HEK293T (cell line): ENCODE measurements around the gene CELF2.

Source experiments
- CTCF ChIA-PET: fragments of 350-600 bp; formaldehyde crosslinking; extraction: SDS; loops from one replicate; lab custom pipeline; 2021; ENCODE audit warnings: antibody characterized with exemption, inconsistent platforms; lab: Yijun Ruan, JAX
- POLR2A ChIA-PET: fragments of 350-600 bp; formaldehyde crosslinking; extraction: SDS; loops from one replicate; lab custom pipeline; 2020; ENCODE audit warnings: antibody characterized with exemption, inconsistent platforms; lab: Yijun Ruan, JAX
- DNase-seq: peaks from one replicate; pipeline ENCODE4 v3.0.0; 2012; ENCODE audit warnings: mixed read lengths; ENCODE audit errors: extremely low spot score
- ARNT ChIP-seq: fragments of 450-650 bp; IDR thresholded peaks from 2 replicates; pipeline ENCODE4 v1.6.1; 2017; ENCODE audit warnings: mild to moderate bottlenecking
- BHLHE40 ChIP-seq: fragments of 450-650 bp; IDR thresholded peaks from 2 replicates; pipeline ENCODE4 v1.6.1; 2016; ENCODE audit warnings: mild to moderate bottlenecking, moderate library complexity, borderline replicate concordance
- CTBP1 ChIP-seq: fragments of 450-650 bp; IDR thresholded peaks from 2 replicates; pipeline ENCODE4 v1.6.1; 2016; ENCODE audit warnings: borderline replicate concordance
- ELF4 ChIP-seq: fragments of 450-650 bp; IDR thresholded peaks from 2 replicates; pipeline ENCODE4 v1.6.1; 2017; ENCODE audit warnings: antibody characterized with exemption
- FOXA1 ChIP-seq: fragments of 450-650 bp; IDR thresholded peaks from 2 replicates; pipeline ENCODE4 v1.6.1; 2016; ENCODE audit warnings: mild to moderate bottlenecking
- FOXK2 ChIP-seq: fragments of 450-650 bp; IDR thresholded peaks from 2 replicates; pipeline ENCODE4 v1.6.1; 2016; ENCODE audit warnings: mild to moderate bottlenecking
- FOXM1 ChIP-seq: fragments of 450-650 bp; IDR thresholded peaks from 2 replicates; pipeline ENCODE4 v1.6.1; 2017; ENCODE audit warnings: mild to moderate bottlenecking, borderline replicate concordance
- HDGF ChIP-seq: fragments of 450-650 bp; IDR thresholded peaks from 2 replicates; pipeline ENCODE4 v1.6.1; 2017; ENCODE audit warnings: antibody characterized with exemption, borderline replicate concordance
- L3MBTL2 ChIP-seq: fragments of 450-650 bp; conservative IDR thresholded peaks from 2 replicates; pipeline ENCODE4 v1.6.1; 2016; ENCODE audit warnings: mild to moderate bottlenecking
- LEF1 ChIP-seq: fragments of 450-650 bp; IDR thresholded peaks from 2 replicates; pipeline ENCODE4 v1.6.1; 2017; ENCODE audit warnings: mild to moderate bottlenecking, borderline replicate concordance
- NFRKB ChIP-seq: fragments of 450-650 bp; IDR thresholded peaks from 2 replicates; pipeline ENCODE4 v1.6.1; 2016; ENCODE audit warnings: mild to moderate bottlenecking, moderate library complexity
- PKNOX1 ChIP-seq: fragments of 450-650 bp; IDR thresholded peaks from 2 replicates; pipeline ENCODE4 v1.6.1; 2016
- SP1 ChIP-seq: fragments of 450-650 bp; IDR thresholded peaks from 2 replicates; pipeline ENCODE4 v1.6.1; 2017
- SUZ12 ChIP-seq: fragments of 450-650 bp; IDR thresholded peaks from 2 replicates; pipeline ENCODE4 v1.6.1; 2016; ENCODE audit warnings: mild to moderate bottlenecking
- TARDBP ChIP-seq: fragments of 450-650 bp; IDR thresholded peaks from 2 replicates; pipeline ENCODE4 v1.6.1; 2016
- ZNF384 ChIP-seq: fragments of 450-650 bp; IDR thresholded peaks from 2 replicates; pipeline ENCODE4 v1.6.1; 2016

The CELF2 gene

GRCh38 chr10:11303361-11304170, 285.9 kb downstream of the CELF2 start:
- ChIA-PET CTCF (no interaction called here), POLR2A (no interaction called here)
- TF ChIP-seq SUZ12: no peak
- TF ChIP-seq SP1: no peak
- no peak for TF ChIP-seq ELF4
- TF ChIP-seq BHLHE40: no peak
- no peak for TF ChIP-seq FOXK2
- no peak for TF ChIP-seq PKNOX1
- no peak for TF ChIP-seq NFRKB
- TF ChIP-seq TARDBP: no peak
- TF ChIP-seq CTBP1: no peak
- TF ChIP-seq ARNT: no peak
- no peak for TF ChIP-seq HDGF
- no peak for TF ChIP-seq FOXA1
- no peak for TF ChIP-seq L3MBTL2
- TF ChIP-seq FOXM1: no peak
- TF ChIP-seq ZNF384: no peak
- no peak for TF ChIP-seq LEF1
- no peak for DNase-seq

- DNase-seq: no peak
- TF ChIP-seq LEF1: no peak
- no peak for TF ChIP-seq HDGF
- TF ChIP-seq ARNT: no peak
- TF ChIP-seq FOXM1: no peak
- TF ChIP-seq SP1: no peak
- TF ChIP-seq BHLHE40: no peak
- no peak for TF ChIP-seq NFRKB
- no peak for TF ChIP-seq SUZ12
- TF ChIP-seq ZNF384: no peak
- no peak for TF ChIP-seq PKNOX1
- no peak for TF ChIP-seq ELF4
- no peak for TF ChIP-seq L3MBTL2
- CTCF ChIA-PET: no interaction called here
- POLR2A ChIA-PET: no interaction called here
Measured at GRCh38 chr10:11304906-11305585, 287.4 kb downstream of the CELF2 start.

- no peak for TF ChIP-seq ELF4
- TF ChIP-seq BHLHE40: no peak
- no peak for TF ChIP-seq LEF1
- no peak for TF ChIP-seq L3MBTL2
- TF ChIP-seq FOXK2: no peak
- TF ChIP-seq PKNOX1: no peak
- no peak for TF ChIP-seq CTBP1
- TF ChIP-seq FOXA1: no peak
- TF ChIP-seq SP1: no peak
- no peak for TF ChIP-seq ARNT
- no peak for TF ChIP-seq TARDBP
- no peak for TF ChIP-seq SUZ12
- CTCF ChIA-PET: no interaction called here
- DNase-seq: no peak
- POLR2A ChIA-PET: no interaction called here
Measured at GRCh38 chr10:11305825-11306593, 288.3 kb downstream of the CELF2 start.

- ChIA-PET POLR2A (no interaction called here), CTCF (no interaction called here)
- no peak for DNase-seq
- no peak for TF ChIP-seq PKNOX1
- TF ChIP-seq FOXK2: no peak
- no peak for TF ChIP-seq L3MBTL2
- no peak for TF ChIP-seq FOXM1
- no peak for TF ChIP-seq BHLHE40
- TF ChIP-seq ARNT: no peak
- no peak for TF ChIP-seq ELF4
- no peak for TF ChIP-seq NFRKB
- TF ChIP-seq ZNF384: no peak
- TF ChIP-seq SP1: no peak
- no peak for TF ChIP-seq CTBP1
- TF ChIP-seq TARDBP: no peak
- TF ChIP-seq LEF1: no peak
- no peak for TF ChIP-seq FOXA1
- TF ChIP-seq HDGF: no peak
Measured at GRCh38 chr10:11307004-11307403, 289.3 kb downstream of the CELF2 start.
